ENCODE measurements around the gene NEK10. TPM values are rescaled to one million over a fixed set of nuclear protein-coding genes. Genes with fewer than 3 reads are reported as not detected.
"Not testable (repeated sequence)": the region's sequence is repeated elsewhere in the genome, so short reads cannot be mapped to it uniquely, and the experiment has no call there.

Gene NEK10
- total RNA-seq, 1 experiment from 2014 or later = 0.34 TPM

- Histone ChIP-seq H3K27me3 (replicated peaks; ENCODE audit: insufficient read depth, low read depth, low read length, poor library complexity) (no peaks in the 10 kb centered on the region), H3K36me3 (ENCODE audit: insufficient read depth, low read length, poor library complexity, severe bottlenecking) (no peaks in the 10 kb centered on the region), H3K4me3 (ENCODE audit: low read depth, low read length, poor library complexity, severe bottlenecking) (no peak overlapping the region), H3K9me3 (ENCODE audit: low read depth, low read length, poor library complexity, severe bottlenecking) (no peaks in the 10 kb centered on the region), H3K4me1 (ENCODE audit: insufficient read depth, low read length, poor library complexity, severe bottlenecking) (no peaks in the 10 kb centered on the region), H3K27ac (ENCODE audit: low read depth, low read length, poor library complexity, severe bottlenecking) (no peak overlapping the region)
- ChIA-PET POLR2A (ENCODE audit: low non-redundant PET) (no interaction called here), CTCF (no interaction called here)
- intact Hi-C loops (cut with micrococcal nuclease; ENCODE audit: unreplicated experiment) = loop anchor here (10.0 kb wide), 1 partner anchor 1004 kb away; no protein-coding TSS in a partner anchor
- no TSS peak for BruUV-seq (replicated peaks)
- DNase-seq (ENCODE audit: low spot score) = no peak
- TF ChIP-seq EZH2 (IDR thresholded peaks at IDR 0.05; ENCODE audit: borderline replicate concordance, low read depth, low read length, poor library complexity, severe bottlenecking) (no peak), CTCF (conservative IDR thresholded peaks at IDR 0.05; ENCODE audit: low read depth, low read length) (no peak)
Observed at GRCh38 chr3:27310688-27311087, 58.5 kb downstream of the NEK10 start.

- no peak overlapping the region for H3K27ac ChIP-seq (ENCODE audit: low read depth, low read length, poor library complexity, severe bottlenecking)
- TF ChIP-seq CTCF (conservative IDR thresholded peaks at IDR 0.05; ENCODE audit: low read depth, low read length) = no peak
- no peak for TF ChIP-seq EZH2 (IDR thresholded peaks at IDR 0.05; ENCODE audit: borderline replicate concordance, low read depth, low read length, poor library complexity, severe bottlenecking)
- H3K36me3 ChIP-seq (ENCODE audit: insufficient read depth, low read length, poor library complexity, severe bottlenecking) = no peaks in the 10 kb centered on the region
- ChIA-PET CTCF (no interaction called here), POLR2A (ENCODE audit: low non-redundant PET) (no interaction called here)
- DNase-seq (ENCODE audit: low spot score) = no peak
- no peaks in the 10 kb centered on the region for H3K9me3 ChIP-seq (ENCODE audit: low read depth, low read length, poor library complexity, severe bottlenecking)
- no peaks in the 10 kb centered on the region for H3K27me3 ChIP-seq (replicated peaks; ENCODE audit: insufficient read depth, low read depth, low read length, poor library complexity)
- H3K4me3 ChIP-seq (ENCODE audit: low read depth, low read length, poor library complexity, severe bottlenecking) = no peak overlapping the region
- H3K4me1 ChIP-seq (ENCODE audit: insufficient read depth, low read length, poor library complexity, severe bottlenecking) = no peaks in the 10 kb centered on the region
- intact Hi-C loops (cut with micrococcal nuclease; ENCODE audit: unreplicated experiment) = no loop called here
- BruUV-seq (replicated peaks) = no TSS peak
Observed at GRCh38 chr3:27307566-27307965, 61.6 kb downstream of the NEK10 start.

GRCh38 chr3:27302891-27303290 is 66.3 kb downstream of the NEK10 start:
- Histone ChIP-seq H3K36me3 (ENCODE audit: insufficient read depth, low read length, poor library complexity, severe bottlenecking) (no peaks in the 10 kb centered on the region), H3K27me3 (replicated peaks; ENCODE audit: insufficient read depth, low read depth, low read length, poor library complexity) (no peaks in the 10 kb centered on the region), H3K4me3 (ENCODE audit: low read depth, low read length, poor library complexity, severe bottlenecking) (no peak overlapping the region), H3K9me3 (ENCODE audit: low read depth, low read length, poor library complexity, severe bottlenecking) (no peaks in the 10 kb centered on the region), H3K27ac (ENCODE audit: low read depth, low read length, poor library complexity, severe bottlenecking) (no peak overlapping the region), H3K4me1 (ENCODE audit: insufficient read depth, low read length, poor library complexity, severe bottlenecking) (no peaks in the 10 kb centered on the region)
- TF ChIP-seq CTCF (conservative IDR thresholded peaks at IDR 0.05; ENCODE audit: low read depth, low read length) (no peak), EZH2 (IDR thresholded peaks at IDR 0.05; ENCODE audit: borderline replicate concordance, low read depth, low read length, poor library complexity, severe bottlenecking) (no peak)
- POLR2A ChIA-PET (ENCODE audit: low non-redundant PET) = no interaction called here
- intact Hi-C loops (cut with micrococcal nuclease; ENCODE audit: unreplicated experiment) = no loop called here
- CTCF ChIA-PET = no interaction called here
- no TSS peak for BruUV-seq (replicated peaks)
- DNase-seq (ENCODE audit: low spot score) = no peak

- H3K4me3 ChIP-seq (ENCODE audit: low read depth, low read length, poor library complexity, severe bottlenecking); H3K4me1 ChIP-seq (ENCODE audit: insufficient read depth, low read length, poor library complexity, severe bottlenecking); H3K27ac ChIP-seq (ENCODE audit: low read depth, low read length, poor library complexity, severe bottlenecking); intact Hi-C loops (cut with micrococcal nuclease; ENCODE audit: unreplicated experiment); CTCF ChIA-PET; DNase-seq (ENCODE audit: low spot score); H3K36me3 ChIP-seq (ENCODE audit: insufficient read depth, low read length, poor library complexity, severe bottlenecking); BruUV-seq (replicated peaks); H3K27me3 ChIP-seq (replicated peaks; ENCODE audit: insufficient read depth, low read depth, low read length, poor library complexity); POLR2A ChIA-PET (ENCODE audit: low non-redundant PET); H3K9me3 ChIP-seq (ENCODE audit: low read depth, low read length, poor library complexity, severe bottlenecking): not testable (repeated sequence)
Observed at GRCh38 chr3:27298981-27299380, 70.2 kb downstream of the NEK10 start.
